GM12865 (cell line): ENCODE measurements around the gene PIEZO1.
A peak's percentile ranks its signal among the peaks of the same experiment; 100 is the strongest.

Source experiments
- DNase-seq: peaks from one replicate; pipeline ENCODE4 v3.0.0; 2010; ENCODE audit warnings: low read depth
- H3K4me3 ChIP-seq: 2 replicates; pipeline ENCODE4 v1.5.1; 2011; ENCODE audit warnings: mild to moderate bottlenecking, low read depth, low read length, control low read depth
- TF ChIP-seq, protein P1 (sequence below): IDR thresholded peaks from 2 replicates; pipeline ENCODE4 v1.5.1; 2011; ENCODE audit warnings: low read length, control low read depth, low read depth, inconsistent platforms; ENCODE audit not compliant: insufficient read depth; ENCODE audit errors: missing control alignments

Gene PIEZO1

DNA sequence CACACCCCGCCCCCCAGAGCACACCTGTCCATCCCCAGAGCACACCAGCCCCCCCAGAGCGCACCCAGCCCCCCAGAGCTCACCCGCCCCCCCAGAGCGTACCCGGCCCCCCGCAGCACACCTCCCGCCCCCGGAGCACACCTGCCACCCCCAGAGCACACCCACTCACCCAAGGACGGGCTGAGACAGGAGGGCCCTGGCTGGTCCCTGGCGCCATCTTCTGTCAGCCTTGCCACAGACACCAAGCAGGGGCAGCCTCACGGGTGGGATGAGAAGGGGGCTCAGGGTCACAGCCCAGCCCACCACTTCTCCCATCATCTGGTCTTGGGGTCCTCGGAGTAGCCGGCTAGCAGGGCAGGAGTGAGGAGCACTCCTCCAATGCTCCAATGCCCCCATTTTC is 31.8 kb downstream of the PIEZO1 start:
- no peak for DNase-seq
- H3K4me3 ChIP-seq, result no peak overlapping the region
- TF ChIP-seq, protein P1, sequence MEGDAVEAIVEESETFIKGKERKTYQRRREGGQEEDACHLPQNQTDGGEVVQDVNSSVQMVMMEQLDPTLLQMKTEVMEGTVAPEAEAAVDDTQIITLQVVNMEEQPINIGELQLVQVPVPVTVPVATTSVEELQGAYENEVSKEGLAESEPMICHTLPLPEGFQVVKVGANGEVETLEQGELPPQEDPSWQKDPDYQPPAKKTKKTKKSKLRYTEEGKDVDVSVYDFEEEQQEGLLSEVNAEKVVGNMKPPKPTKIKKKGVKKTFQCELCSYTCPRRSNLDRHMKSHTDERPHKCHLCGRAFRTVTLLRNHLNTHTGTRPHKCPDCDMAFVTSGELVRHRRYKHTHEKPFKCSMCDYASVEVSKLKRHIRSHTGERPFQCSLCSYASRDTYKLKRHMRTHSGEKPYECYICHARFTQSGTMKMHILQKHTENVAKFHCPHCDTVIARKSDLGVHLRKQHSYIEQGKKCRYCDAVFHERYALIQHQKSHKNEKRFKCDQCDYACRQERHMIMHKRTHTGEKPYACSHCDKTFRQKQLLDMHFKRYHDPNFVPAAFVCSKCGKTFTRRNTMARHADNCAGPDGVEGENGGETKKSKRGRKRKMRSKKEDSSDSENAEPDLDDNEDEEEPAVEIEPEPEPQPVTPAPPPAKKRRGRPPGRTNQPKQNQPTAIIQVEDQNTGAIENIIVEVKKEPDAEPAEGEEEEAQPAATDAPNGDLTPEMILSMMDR, result no peak

DNA sequence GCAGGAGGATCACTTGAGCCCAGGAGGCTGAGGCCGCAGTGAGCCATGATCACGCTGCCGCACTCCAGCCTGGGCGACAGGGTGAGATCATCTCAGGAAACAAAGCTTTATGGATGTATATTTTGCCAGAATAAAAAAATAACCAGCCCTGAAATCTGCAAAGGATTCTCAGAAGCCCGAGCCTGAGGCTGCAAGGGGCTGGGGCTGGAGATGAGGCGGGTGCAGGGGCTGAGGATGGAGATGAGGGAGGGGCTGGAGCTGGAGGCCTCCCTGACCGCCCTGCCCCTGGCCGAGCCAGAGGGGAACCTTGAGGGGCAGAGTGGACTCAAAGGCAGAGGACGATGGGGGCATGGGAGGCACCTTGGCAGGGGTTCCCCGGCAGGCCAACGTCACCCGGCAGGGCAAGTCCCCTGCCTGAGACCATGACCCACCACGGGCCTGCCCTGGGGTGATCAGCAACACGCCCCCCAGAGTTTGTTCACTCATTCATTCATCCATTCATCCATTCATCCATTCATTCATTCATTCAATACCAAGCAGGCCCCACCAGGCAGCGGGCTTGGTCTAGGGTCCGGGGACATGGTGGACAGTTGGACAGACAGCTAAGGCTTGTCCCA is 32.5 kb downstream of the PIEZO1 start:
- no peak overlapping the region for H3K4me3 ChIP-seq
- TF ChIP-seq, protein P1, result no peak

DNA sequence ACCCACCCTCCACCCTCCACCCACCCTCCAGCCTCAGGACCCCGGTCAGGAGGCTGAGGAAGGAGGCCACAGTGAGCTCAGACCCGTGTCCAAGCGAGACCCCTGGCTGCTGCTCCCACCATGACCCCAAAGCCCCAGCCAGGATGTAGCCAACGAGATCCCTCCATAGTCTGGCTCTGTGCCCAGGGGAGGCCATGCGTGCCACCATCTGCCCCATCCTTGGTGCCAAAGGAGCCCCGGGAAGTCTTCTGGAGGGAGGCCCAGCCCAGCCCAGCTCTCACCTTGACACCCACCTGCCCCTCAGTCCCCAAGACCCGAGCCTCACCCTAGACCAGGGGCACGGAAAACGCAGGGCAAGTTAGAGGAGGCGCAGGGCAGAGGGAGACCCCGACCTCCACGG is 34.2 kb downstream of the PIEZO1 start:
- no peak overlapping the region for H3K4me3 ChIP-seq
- TF ChIP-seq, protein P1, result no peak
- no peak for DNase-seq

More for the DNA sequence above, 32.5 kb downstream of the PIEZO1 start:
- no peak for DNase-seq

DNA sequence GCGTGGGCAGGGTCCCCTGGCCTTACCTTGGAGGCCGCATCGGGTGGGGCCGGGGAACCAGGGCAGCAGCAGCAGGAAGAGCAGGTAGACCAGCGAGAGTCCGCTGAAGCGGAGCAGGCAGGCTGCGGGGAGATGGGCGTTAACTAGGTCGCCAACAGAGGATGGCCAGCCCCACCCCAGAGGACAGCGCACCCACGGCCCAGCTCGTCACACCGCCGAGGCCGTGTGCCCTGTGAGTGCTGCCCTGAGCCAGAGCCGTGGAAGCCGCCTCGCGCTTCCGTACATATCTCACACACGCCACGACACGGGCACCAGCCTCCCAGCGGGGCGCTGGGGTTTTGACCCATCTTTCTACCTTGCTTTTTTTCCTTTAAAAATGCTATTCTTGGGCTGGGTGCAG is 35.7 kb downstream of the PIEZO1 start:
- DNase-seq, result no peak
- no peak overlapping the region for H3K4me3 ChIP-seq
- TF ChIP-seq, protein P1, result no peak

DNA sequence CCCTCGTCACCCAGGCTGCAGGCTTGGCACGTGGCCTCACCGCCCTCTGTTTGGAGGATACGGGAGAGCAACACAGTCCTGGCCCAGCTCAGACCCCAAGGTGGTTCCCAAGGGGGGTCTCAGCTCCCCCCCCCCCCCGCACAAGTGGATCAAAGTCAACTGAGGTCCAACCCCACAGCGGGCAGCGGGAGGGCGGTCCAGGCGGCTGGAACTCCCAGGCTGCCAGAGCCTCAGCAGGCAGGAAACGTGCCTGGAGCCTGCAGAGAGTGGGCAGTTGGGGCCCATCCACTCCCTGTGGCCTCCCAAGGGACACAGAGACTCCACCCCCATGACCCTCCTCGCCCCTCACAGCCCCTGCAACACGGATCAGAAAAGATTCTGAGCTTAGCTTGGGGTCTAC is 36.7 kb downstream of the PIEZO1 start:
- TF ChIP-seq, protein P1, result no peak
- no peak for DNase-seq
- no peak overlapping the region for H3K4me3 ChIP-seq

DNA sequence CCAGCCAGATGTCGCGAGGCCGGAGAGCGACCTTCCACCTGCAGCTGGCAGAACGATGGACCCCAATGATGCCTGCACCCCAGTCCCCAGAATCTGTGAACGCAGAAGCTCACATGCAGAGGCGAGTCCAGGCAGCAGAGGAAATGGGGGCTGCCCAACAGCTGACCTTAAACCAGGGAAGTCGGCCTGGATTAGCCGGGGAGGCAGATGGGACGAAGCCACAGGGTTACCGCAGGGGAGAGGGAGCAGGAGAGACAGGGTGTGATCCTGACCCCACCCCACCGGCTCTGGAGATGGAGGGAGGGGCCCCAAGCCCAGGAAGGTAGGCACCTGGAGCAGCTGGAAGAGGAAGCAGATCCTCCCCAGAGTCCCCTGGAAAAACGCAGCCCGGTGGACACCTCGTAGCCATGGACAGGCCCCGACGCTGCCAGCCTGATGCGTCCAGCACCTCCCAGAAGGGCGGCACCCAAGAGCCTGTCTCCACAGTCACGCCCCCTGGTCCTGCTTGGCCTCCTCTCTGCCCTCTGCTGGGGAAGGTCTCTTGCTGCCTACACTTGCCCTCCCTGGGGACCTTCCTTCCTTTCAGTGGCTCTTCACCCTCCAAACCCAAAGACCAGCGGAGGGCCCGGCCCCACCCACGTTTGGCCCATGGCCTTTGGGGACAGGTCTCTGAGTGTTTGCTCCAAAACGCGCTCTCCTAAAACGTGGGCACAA is 37.3 kb downstream of the PIEZO1 start:
- peak; percentile 75 for DNase-seq
- H3K4me3 ChIP-seq, result no peak overlapping the region
- TF ChIP-seq, protein P1, result peak; percentile 51
